Nephron progenitor cell (in vitro differentiated cells): ENCODE results near the gene DMRT2.

Experiments used
- DNase-seq: peaks from one replicate; pipeline ENCODE4 v3.0.0; 2021
- H3K27ac Mint-ChIP-seq: 2 replicates; pipeline ENCODE4 v1.8.0; 2021; ENCODE audit warnings: mild to moderate bottlenecking, moderate library complexity, mixed read lengths
- H3K27me3 Mint-ChIP-seq: 2 replicates; pipeline ENCODE4 v1.8.0; 2021; ENCODE audit warnings: mild to moderate bottlenecking, low read depth, mixed read lengths; ENCODE audit not compliant: poor library complexity
- H3K36me3 Mint-ChIP-seq: 2 replicates; pipeline ENCODE4 v1.8.0; 2021; ENCODE audit warnings: low read depth, mixed read lengths
- H3K4me1 Mint-ChIP-seq: 2 replicates; pipeline ENCODE4 v1.8.0; 2021; ENCODE audit warnings: mixed read lengths
- H3K4me3 Mint-ChIP-seq: 2 replicates; pipeline ENCODE4 v1.8.0; 2021; ENCODE audit warnings: mild to moderate bottlenecking, moderate library complexity, mixed read lengths
- H3K9me3 Mint-ChIP-seq: 2 replicates; pipeline ENCODE4 v1.8.0; 2021; ENCODE audit warnings: mild to moderate bottlenecking, moderate library complexity, mixed read lengths
- CTCF ChIP-seq: fragments of 200-600 bp; sonication (generic); IDR thresholded peaks from 2 replicates; pipeline ENCODE4 v1.5.0; 2021; ENCODE audit warnings: antibody characterized with exemption

Gene DMRT2

GRCh38 chr9:1039589-1039988, 10.6 kb upstream of the DMRT2 start:
- DNase-seq, result no peak
- Mint-ChIP-seq H3K27me3 (peaks cover 36% of the 10 kb centered on the region), H3K27ac (no peak overlapping the region), H3K4me3 (no peak overlapping the region), H3K36me3 (no peaks in the 10 kb centered on the region), H3K9me3 (peaks cover 18% of the 10 kb centered on the region), H3K4me1 (peaks cover 19% of the 10 kb centered on the region)
- TF ChIP-seq CTCF, result no peak

- Mint-ChIP-seq H3K36me3 (no peaks in the 10 kb centered on the region), H3K27me3 (peaks cover 61% of the 10 kb centered on the region), H3K4me3 (peak overlapping the region; percentile 73), H3K27ac (no peak overlapping the region), H3K4me1 (peaks cover 20% of the 10 kb centered on the region), H3K9me3 (peaks cover 33% of the 10 kb centered on the region)
- peak; percentile 42 for TF ChIP-seq CTCF
- DNase-seq, result peak; percentile 92
Observed at GRCh38 chr9:1042466-1042865, 7.7 kb upstream of the DMRT2 start.

GRCh38 chr9:1044643-1045042, 5.5 kb upstream of the DMRT2 start:
- no peak for TF ChIP-seq CTCF
- H3K27ac Mint-ChIP-seq, result no peak overlapping the region
- peaks cover 78% of the 10 kb centered on the region for H3K27me3 Mint-ChIP-seq
- peaks cover 36% of the 10 kb centered on the region for H3K4me1 Mint-ChIP-seq
- H3K9me3 Mint-ChIP-seq, result peaks cover 53% of the 10 kb centered on the region
- H3K4me3 Mint-ChIP-seq, result no peak overlapping the region
- H3K36me3 Mint-ChIP-seq, result no peaks in the 10 kb centered on the region
- no peak for DNase-seq

GRCh38 chr9:1046639-1047572, 3.3 kb upstream of the DMRT2 start:
- peak; percentile 36 for DNase-seq
- Mint-ChIP-seq H3K4me3 (peak overlapping the region; percentile 52), H3K27me3 (peaks cover 88% of the 10 kb centered on the region), H3K4me1 (peaks cover 36% of the 10 kb centered on the region), H3K9me3 (peaks cover 67% of the 10 kb centered on the region), H3K36me3 (no peaks in the 10 kb centered on the region), H3K27ac (no peak overlapping the region)
- no peak for TF ChIP-seq CTCF

- no peak for TF ChIP-seq CTCF
- Mint-ChIP-seq H3K4me3 (peak overlapping the region; percentile 52), H3K27ac (no peak overlapping the region), H3K36me3 (no peaks in the 10 kb centered on the region), H3K9me3 (peaks cover 74% of the 10 kb centered on the region), H3K27me3 (peaks cover 94% of the 10 kb centered on the region), H3K4me1 (peaks cover 38% of the 10 kb centered on the region)
- peak; percentile 55 for DNase-seq
Observed at GRCh38 chr9:1047591-1048230, 2.4 kb upstream of the DMRT2 start.
